ENCODE measurements around the gene GFRAL. TPM values are rescaled to one million over a fixed set of nuclear protein-coding genes. Genes with fewer than 3 reads are reported as not detected.

The GFRAL gene
- total and polyA plus RNA-seq, 2 of the 4 experiments (the other 2 are of a cell fraction) = not detected

DNA sequence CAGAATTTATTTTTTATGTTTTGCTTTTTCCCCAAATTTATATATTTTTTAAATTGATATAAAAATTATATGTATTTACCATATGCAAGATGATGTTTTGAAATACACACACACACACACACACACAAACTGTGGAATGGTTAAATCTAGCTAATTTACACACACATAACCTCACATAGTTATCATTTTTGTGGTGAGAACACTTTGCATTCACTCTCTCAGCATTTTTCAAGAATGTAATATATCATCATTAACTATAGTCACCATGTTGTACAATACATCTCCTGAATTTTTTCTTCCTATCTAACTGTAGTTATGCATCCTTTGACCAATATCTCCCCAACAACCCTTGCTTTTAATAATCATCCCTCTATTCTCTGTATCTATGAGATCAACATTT, 52.2 kb downstream of the GFRAL start:
- H2BK120ac ChIP-seq (ENCODE audit: low read depth, low read length) = no peak overlapping the region
- no peak overlapping the region for H3K18ac ChIP-seq (ENCODE audit: low read depth, low read length)
- H3K56ac ChIP-seq (ENCODE audit: extremely low read depth, insufficient read depth, low read length) = no peak overlapping the region
- no peak overlapping the region for H3K14ac ChIP-seq (replicated peaks; ENCODE audit: low read depth, low read length)
- no peak overlapping the region for H2BK20ac ChIP-seq (ENCODE audit: low read depth, low read length)
- no peak overlapping the region for H2AK9ac ChIP-seq (replicated peaks; ENCODE audit: low read depth, low read length, poor library complexity)
- POLR2A ChIA-PET (ENCODE audit: unreplicated experiment) = no interaction called here
- DNase-seq (peak; percentile 11), ATAC-seq (ENCODE audit: low read depth) (peak; percentile 51)
- intact Hi-C loops (cut with micrococcal nuclease) = no loop called here
- no peak overlapping the region for H3K4me3 ChIP-seq (ENCODE audit: insufficient read depth, low read depth, low read length)
- no peaks in the 10 kb centered on the region for H4K20me1 ChIP-seq (ENCODE audit: insufficient read depth, low read length)
- no peak overlapping the region for H3K4me2 ChIP-seq (ENCODE audit: low read depth, low read length)
- peak overlapping the region; percentile 50 for H2BK5ac ChIP-seq (ENCODE audit: low read depth, low read length, poor library complexity, severe bottlenecking)
- in situ Hi-C loops (cut with MboI; ENCODE audit: low sequenced_read_pairs) = no loop called here
- BruUV-seq (replicated peaks) = no TSS peak
- H3K4me1 ChIP-seq (ENCODE audit: control insufficient read depth, insufficient read depth, low read length) = no peaks in the 10 kb centered on the region
- H3K36me3 ChIP-seq (ENCODE audit: control insufficient read depth, insufficient read depth, low read length) = no peaks in the 10 kb centered on the region
- no peaks in the 10 kb centered on the region for H3K9me1 ChIP-seq (ENCODE audit: insufficient read depth, low read length)
- H3K27me3 ChIP-seq (ENCODE audit: control insufficient read depth, insufficient read depth, low read length) = no peaks in the 10 kb centered on the region
- dilution Hi-C loops (cut with HindIII; ENCODE audit: low sequenced_read_pairs, unreplicated experiment) = no loop called here
- H3K79me1 ChIP-seq (ENCODE audit: low read depth in 1 of 2, low read length in 2 of 2) = no peaks in the 10 kb centered on the region
- H4K91ac ChIP-seq (ENCODE audit: insufficient read depth, low read depth, low read length) = no peak overlapping the region
- no peak overlapping the region for H2AFZ ChIP-seq (replicated peaks; ENCODE audit: low read length, poor library complexity)
- H4K5ac ChIP-seq (ENCODE audit: low read depth, low read length) = no peak overlapping the region
- no peak overlapping the region for H4K8ac ChIP-seq (ENCODE audit: low read depth in 2 of 2, low read length in 2 of 2)
- H3K4ac ChIP-seq (ENCODE audit: low read depth, low read length) = no peak overlapping the region
- no peak for TF ChIP-seq RCOR1 (IDR thresholded peaks at IDR 0.05; ENCODE audit: insufficient replicate concordance, low read length)
- no peak for TF ChIP-seq CHD1 (IDR thresholded peaks at IDR 0.05; ENCODE audit: low read depth, low read length)
- TF ChIP-seq, protein P1, sequence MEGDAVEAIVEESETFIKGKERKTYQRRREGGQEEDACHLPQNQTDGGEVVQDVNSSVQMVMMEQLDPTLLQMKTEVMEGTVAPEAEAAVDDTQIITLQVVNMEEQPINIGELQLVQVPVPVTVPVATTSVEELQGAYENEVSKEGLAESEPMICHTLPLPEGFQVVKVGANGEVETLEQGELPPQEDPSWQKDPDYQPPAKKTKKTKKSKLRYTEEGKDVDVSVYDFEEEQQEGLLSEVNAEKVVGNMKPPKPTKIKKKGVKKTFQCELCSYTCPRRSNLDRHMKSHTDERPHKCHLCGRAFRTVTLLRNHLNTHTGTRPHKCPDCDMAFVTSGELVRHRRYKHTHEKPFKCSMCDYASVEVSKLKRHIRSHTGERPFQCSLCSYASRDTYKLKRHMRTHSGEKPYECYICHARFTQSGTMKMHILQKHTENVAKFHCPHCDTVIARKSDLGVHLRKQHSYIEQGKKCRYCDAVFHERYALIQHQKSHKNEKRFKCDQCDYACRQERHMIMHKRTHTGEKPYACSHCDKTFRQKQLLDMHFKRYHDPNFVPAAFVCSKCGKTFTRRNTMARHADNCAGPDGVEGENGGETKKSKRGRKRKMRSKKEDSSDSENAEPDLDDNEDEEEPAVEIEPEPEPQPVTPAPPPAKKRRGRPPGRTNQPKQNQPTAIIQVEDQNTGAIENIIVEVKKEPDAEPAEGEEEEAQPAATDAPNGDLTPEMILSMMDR (conservative IDR thresholded peaks at IDR 0.05; ENCODE audit: low read depth, low read length) = no peak
- no peak overlapping the region; the same call in 1 of the 2 replicates for H3K27ac ChIP-seq (ENCODE audit: insufficient read depth, low read length)
- no peaks in the 10 kb centered on the region for H3K9me3 ChIP-seq (ENCODE audit: control insufficient read depth, insufficient read depth, low read length)
- H3K23ac ChIP-seq (ENCODE audit: low read depth, low read length) = no peak overlapping the region
- H2AK5ac ChIP-seq (ENCODE audit: low read depth, low read length) = no peak overlapping the region
- CTCF ChIA-PET = no interaction called here
- no peak overlapping the region for H3K9ac ChIP-seq (ENCODE audit: low read depth, low read length)
- H2BK15ac ChIP-seq (ENCODE audit: low read depth, low read length) = no peak overlapping the region
